ENCODE results near the gene CCDC182.
A peak's percentile ranks its signal among the peaks of the same experiment; 100 is the strongest.

The CCDC182 gene

GRCh38 chr17:57726213-57726790 is 18.8 kb downstream of the CCDC182 start:
- DNase-seq = peak; percentile 6

- no peak for DNase-seq
Observed at GRCh38 chr17:57724729-57725125, 20.4 kb downstream of the CCDC182 start.

GRCh38 chr17:57724026-57724728 is 20.9 kb downstream of the CCDC182 start:
- no peak for DNase-seq

- no peak for DNase-seq
Observed at GRCh38 chr17:57723427-57724025, 21.6 kb downstream of the CCDC182 start.

GRCh38 chr17:57722704-57723043 is 22.4 kb downstream of the CCDC182 start:
- DNase-seq = no peak

GRCh38 chr17:57721967-57722703 is 23.0 kb downstream of the CCDC182 start:
- DNase-seq = no peak

- no peak for DNase-seq
Observed at GRCh38 chr17:57720386-57721035, 24.6 kb downstream of the CCDC182 start.

- DNase-seq = no peak
Observed at GRCh38 chr17:57718878-57719277, 26.2 kb downstream of the CCDC182 start.

- DNase-seq = no peak
Observed at GRCh38 chr17:57715981-57716380, 29.1 kb downstream of the CCDC182 start.

- DNase-seq = no peak
Observed at GRCh38 chr17:57714665-57715180, 30.4 kb downstream of the CCDC182 start.

GRCh38 chr17:57713140-57713539 is 32.0 kb downstream of the CCDC182 start:
- DNase-seq = no peak

GRCh38 chr17:57708410-57708809 is 36.7 kb downstream of the CCDC182 start:
- peak; percentile 98 for DNase-seq

GRCh38 chr17:57707892-57708291 is 37.2 kb downstream of the CCDC182 start:
- DNase-seq = peak; percentile 99

- peak; percentile 15 for DNase-seq
Observed at GRCh38 chr17:57706761-57707160, 38.3 kb downstream of the CCDC182 start.

- DNase-seq = no peak
Observed at GRCh38 chr17:57705921-57706695, 39.0 kb downstream of the CCDC182 start.

GRCh38 chr17:57704448-57704847 is 40.7 kb downstream of the CCDC182 start:
- DNase-seq = no peak

- DNase-seq = no peak
Observed at GRCh38 chr17:57703273-57703672, 41.8 kb downstream of the CCDC182 start.

GRCh38 chr17:57701124-57701523 is 44.0 kb downstream of the CCDC182 start:
- no peak for DNase-seq

- no peak for DNase-seq
Observed at GRCh38 chr17:57699751-57700219, 45.3 kb downstream of the CCDC182 start.

GRCh38 chr17:57697891-57698711 is 47.0 kb downstream of the CCDC182 start:
- no peak for DNase-seq

- DNase-seq = no peak
Observed at GRCh38 chr17:57697197-57697596, 47.9 kb downstream of the CCDC182 start.
